Ureter (tissue), 1 donor: ENCODE data around the gene ATP6AP1. TPM values are rescaled to one million over a fixed set of nuclear protein-coding genes. Genes with fewer than 3 reads are reported as not detected.

Source experiments
- DNase-seq: peaks from one replicate; pipeline ENCODE4 v3.0.0-alpha.2; 2020; ENCODE audit warnings: low spot score
- total RNA-seq: library from RNA; stranded (reverse); gene quantifications from one replicate; pipeline ENCODE4 v1.2.4, GENCODE V29; 2023
- donor health status: DM: yes; HTN: yes; CAD: no.

ATP6AP1 gene
- total RNA-seq, 1 donor from 2014 or later: 120 TPM

- no peak for DNase-seq
Observed at GRCh38 chrX:154471839-154472684, 43.6 kb downstream of the ATP6AP1 start.

GRCh38 chrX:154472685-154473632, 44.5 kb downstream of the ATP6AP1 start:
- DNase-seq: no peak

- no peak for DNase-seq
Observed at GRCh38 chrX:154473683-154474082, 45.2 kb downstream of the ATP6AP1 start.

- DNase-seq: no peak
Observed at GRCh38 chrX:154476821-154477220, 48.3 kb downstream of the ATP6AP1 start.

GRCh38 chrX:154477891-154478477, 49.5 kb downstream of the ATP6AP1 start:
- no peak for DNase-seq

- DNase-seq: peak; percentile 93
Observed at GRCh38 chrX:154478728-154479622, 50.5 kb downstream of the ATP6AP1 start, which contains the start of gene LAGE3. LAGE3 (minus strand) TSS chrX:154479281; CDS start chrX:154478915, 366 bp downstream.

- no peak for DNase-seq
Observed at GRCh38 chrX:154481195-154481594, 52.7 kb downstream of the ATP6AP1 start.

GRCh38 chrX:154481911-154482601, 53.6 kb downstream of the ATP6AP1 start:
- no peak for DNase-seq

GRCh38 chrX:154482786-154483185, 54.3 kb downstream of the ATP6AP1 start:
- DNase-seq: no peak

- no peak for DNase-seq
Observed at GRCh38 chrX:154483325-154483724, 54.8 kb downstream of the ATP6AP1 start.

GRCh38 chrX:154484255-154485149, 56.0 kb downstream of the ATP6AP1 start:
- DNase-seq: no peak

GRCh38 chrX:154485150-154486051, 56.9 kb downstream of the ATP6AP1 start:
- no peak for DNase-seq

GRCh38 chrX:154486052-154486395, 57.5 kb downstream of the ATP6AP1 start:
- DNase-seq: no peak

Other genes starting within 250 kb of the ATP6AP1 start
- not detected for gene OPN1MW, start 246.1 kb upstream of the ATP6AP1 start, total RNA-seq
- not detected for gene OPN1MW2, start 208.9 kb upstream of the ATP6AP1 start, total RNA-seq
- gene OPN1MW3, start 171.1 kb upstream of the ATP6AP1 start, total RNA-seq: not detected
- gene TEX28, start 133.6 kb upstream of the ATP6AP1 start, total RNA-seq: not detected
- not detected for gene TKTL1, start 132.9 kb upstream of the ATP6AP1 start, total RNA-seq
- gene FLNA, start 54.0 kb upstream of the ATP6AP1 start, total RNA-seq: 2,361 TPM
- 80.4 TPM for gene EMD, start 49.4 kb upstream of the ATP6AP1 start, total RNA-seq
- gene RPL10, start 30.3 kb upstream of the ATP6AP1 start, total RNA-seq: 3,238 TPM
- gene DNASE1L1, start 19.4 kb upstream of the ATP6AP1 start, total RNA-seq: 27.0 TPM
- gene TAFAZZIN, start 17.1 kb upstream of the ATP6AP1 start, total RNA-seq: 49.5 TPM
- 126 TPM for gene GDI1, start 8.5 kb downstream of the ATP6AP1 start, total RNA-seq
- gene FAM50A, start 15.5 kb downstream of the ATP6AP1 start, total RNA-seq: 48.6 TPM
- 54.0 TPM for gene PLXNA3, start 29.6 kb downstream of the ATP6AP1 start, total RNA-seq
- gene LAGE3, start 50.6 kb downstream of the ATP6AP1 start, total RNA-seq: 17.5 TPM
- 20.4 TPM for gene UBL4A, start 57.9 kb downstream of the ATP6AP1 start, total RNA-seq
- 23.4 TPM for gene SLC10A3, start 62.0 kb downstream of the ATP6AP1 start, total RNA-seq
- 46.3 TPM for gene FAM3A, start 87.6 kb downstream of the ATP6AP1 start, total RNA-seq
- gene G6PD, start 118.2 kb downstream of the ATP6AP1 start, total RNA-seq: 52.3 TPM
- gene IKBKG, start 118.9 kb downstream of the ATP6AP1 start, total RNA-seq: 28.5 TPM
- gene CTAG1A, start 156.5 kb downstream of the ATP6AP1 start, total RNA-seq: not detected
- not detected for gene CTAG1B, start 190.6 kb downstream of the ATP6AP1 start, total RNA-seq
- gene CTAG2, start 224.9 kb downstream of the ATP6AP1 start, total RNA-seq: not detected